Gastroesophageal sphincter (tissue), 3 donors: ENCODE results near the gene NEK6.

Experiments
- EP300 ChIP-seq: sonication (generic); formaldehyde crosslinking; IDR thresholded peaks from one replicate; pipeline ENCODE4 v1.6.1; 2017; ENCODE audit warnings: antibody characterized with exemption, mild to moderate bottlenecking
- POLR2A ChIP-seq, 2 donors: fragments of 450-650 bp; IDR thresholded peaks; one replicate each; pipeline ENCODE4 v1.6.1; 2017; ENCODE audit warnings: antibody characterized with exemption in 2 of 2, mild to moderate bottlenecking in 2 of 2, moderate library complexity in 1 of 2
- POLR2AphosphoS5 ChIP-seq: sonication (generic); formaldehyde crosslinking; IDR thresholded peaks from one replicate; pipeline ENCODE4 v1.6.1; 2017; ENCODE audit warnings: antibody characterized with exemption
- TF ChIP-seq, protein P1 (sequence below), 4 experiments: fragments of 200-600 bp in 2 of 4; fragments of 450-650 bp in 2 of 4; sonication (generic) in 1 of 4; IDR thresholded peaks; one replicate each; pipeline ENCODE4 v1.5.1; 2017 to 2019; ENCODE audit warnings: antibody characterized with exemption in 4 of 4, mild to moderate bottlenecking in 2 of 4, moderate library complexity in 2 of 4

DNA sequence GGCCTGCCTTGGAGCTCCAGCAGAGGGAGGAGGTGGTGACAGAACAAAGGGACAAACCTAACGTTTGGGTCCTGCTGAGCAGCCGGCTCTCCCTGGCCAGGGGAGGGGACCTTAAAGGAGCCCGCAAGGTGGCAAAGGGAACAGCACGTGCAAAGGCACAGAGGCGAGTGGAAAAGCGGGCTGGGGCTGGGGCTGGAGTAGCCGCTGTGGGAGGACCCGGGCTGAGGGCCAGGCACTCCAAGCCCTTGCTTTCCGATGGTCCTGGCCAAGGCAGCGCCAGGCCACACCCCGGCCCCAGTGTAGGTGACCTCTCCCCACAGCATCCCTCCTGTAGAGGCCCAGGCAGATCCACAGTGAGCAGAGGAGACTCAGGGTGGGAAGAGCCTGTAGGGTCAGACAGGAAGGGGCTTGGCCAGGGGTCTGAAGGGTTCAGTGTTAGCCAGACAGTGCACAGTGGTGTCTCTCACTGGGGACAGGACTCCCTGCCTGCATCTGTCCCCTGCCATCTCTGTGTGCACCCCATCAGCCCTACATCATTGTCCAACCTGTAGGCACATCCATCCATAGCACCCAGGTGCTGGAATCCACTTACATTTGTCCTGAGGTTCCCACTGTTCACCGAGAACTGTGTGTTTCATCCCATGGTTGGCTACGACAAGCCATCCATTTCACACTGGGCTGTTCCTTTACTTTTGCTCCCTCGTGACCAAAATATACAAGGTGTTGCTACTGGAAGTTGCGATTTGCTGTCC, 77.0 kb downstream of the NEK6 start:
- no peak for TF ChIP-seq POLR2A (IDR thresholded peaks at IDR 0.05)
- TF ChIP-seq, protein P1, sequence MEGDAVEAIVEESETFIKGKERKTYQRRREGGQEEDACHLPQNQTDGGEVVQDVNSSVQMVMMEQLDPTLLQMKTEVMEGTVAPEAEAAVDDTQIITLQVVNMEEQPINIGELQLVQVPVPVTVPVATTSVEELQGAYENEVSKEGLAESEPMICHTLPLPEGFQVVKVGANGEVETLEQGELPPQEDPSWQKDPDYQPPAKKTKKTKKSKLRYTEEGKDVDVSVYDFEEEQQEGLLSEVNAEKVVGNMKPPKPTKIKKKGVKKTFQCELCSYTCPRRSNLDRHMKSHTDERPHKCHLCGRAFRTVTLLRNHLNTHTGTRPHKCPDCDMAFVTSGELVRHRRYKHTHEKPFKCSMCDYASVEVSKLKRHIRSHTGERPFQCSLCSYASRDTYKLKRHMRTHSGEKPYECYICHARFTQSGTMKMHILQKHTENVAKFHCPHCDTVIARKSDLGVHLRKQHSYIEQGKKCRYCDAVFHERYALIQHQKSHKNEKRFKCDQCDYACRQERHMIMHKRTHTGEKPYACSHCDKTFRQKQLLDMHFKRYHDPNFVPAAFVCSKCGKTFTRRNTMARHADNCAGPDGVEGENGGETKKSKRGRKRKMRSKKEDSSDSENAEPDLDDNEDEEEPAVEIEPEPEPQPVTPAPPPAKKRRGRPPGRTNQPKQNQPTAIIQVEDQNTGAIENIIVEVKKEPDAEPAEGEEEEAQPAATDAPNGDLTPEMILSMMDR (IDR thresholded peaks at IDR 0.05), result no peak
- TF ChIP-seq POLR2AphosphoS5, result no peak
- no peak for TF ChIP-seq EP300
